Loucy (cell line): ENCODE results near the gene SLF2.

Source experiments
- H2AFZ ChIP-seq: fragments of 200-600 bp; sonication (generic); 2 replicates; pipeline ENCODE4 v1.6.0; 2016; ENCODE audit warnings: antibody characterized with exemption, mild to moderate bottlenecking, low read length, moderate library complexity
- H3F3A ChIP-seq: fragments of 200-600 bp; 2 replicates; pipeline ENCODE4 v1.6.0; 2016; ENCODE audit warnings: antibody characterized with exemption, low read depth, mild to moderate bottlenecking
- H3K27me3 ChIP-seq: fragments of 200-600 bp; sonication (generic); 2 replicates; pipeline ENCODE4 v1.6.1; 2014; ENCODE audit warnings: low read length, mild to moderate bottlenecking; ENCODE audit not compliant: insufficient read depth, poor library complexity, severe bottlenecking
- H3K36me3 ChIP-seq: fragments of 200-600 bp; sonication (generic); 2 replicates; pipeline ENCODE4 v1.6.1; 2016; ENCODE audit warnings: low read length; ENCODE audit not compliant: insufficient read depth
- H3K4me1 ChIP-seq: fragments of 200-600 bp; sonication (generic); 2 replicates; pipeline ENCODE4 v1.5.1; 2014; ENCODE audit warnings: low read length, mild to moderate bottlenecking; ENCODE audit not compliant: insufficient read depth, poor library complexity, severe bottlenecking
- H3K4me2 ChIP-seq: fragments of 200-600 bp; sonication (generic); 2 replicates; pipeline ENCODE4 v1.6.0; 2014; ENCODE audit warnings: antibody characterized with exemption, low read length, low read depth, mild to moderate bottlenecking; ENCODE audit not compliant: poor library complexity, severe bottlenecking
- H3K4me3 ChIP-seq: fragments of 200-600 bp; sonication (generic); 2 replicates; pipeline ENCODE4 v1.5.1; 2014; ENCODE audit warnings: low read length, mild to moderate bottlenecking, mixed read lengths; ENCODE audit not compliant: poor library complexity, severe bottlenecking
- H3K79me2 ChIP-seq: fragments of 200-600 bp; sonication (generic); 2 replicates; pipeline ENCODE4 v1.6.1; 2014; ENCODE audit warnings: low read length; ENCODE audit not compliant: insufficient read depth
- H3K9ac ChIP-seq: fragments of 200-600 bp; sonication (generic); 2 replicates; pipeline ENCODE4 v1.6.0; 2014; ENCODE audit warnings: mild to moderate bottlenecking, low read depth, low read length, moderate library complexity; ENCODE audit not compliant: poor library complexity, severe bottlenecking
- H3K9me2 ChIP-seq: fragments of 200-600 bp; sonication (generic); replicated peaks from 2 replicates; pipeline ENCODE4 v1.6.1; 2016; ENCODE audit warnings: low read depth, low read length, mixed read lengths
- H3K9me3 ChIP-seq: fragments of 200-600 bp; sonication (generic); 2 replicates; pipeline ENCODE4 v1.6.1; 2014; ENCODE audit warnings: mild to moderate bottlenecking, antibody characterized with exemption, low read length, low read depth; ENCODE audit not compliant: insufficient read depth
- H4K20me1 ChIP-seq: fragments of 200-600 bp; sonication (generic); 2 replicates; pipeline ENCODE4 v1.6.0; 2014; ENCODE audit warnings: antibody characterized with exemption, low read length, mild to moderate bottlenecking; ENCODE audit not compliant: insufficient read depth, poor library complexity, severe bottlenecking
- EZH2phosphoT487 ChIP-seq: fragments of 200-600 bp; IDR thresholded peaks from 2 replicates; pipeline ENCODE4 v1.6.1; 2018; ENCODE audit warnings: antibody characterized with exemption, mild to moderate bottlenecking, moderate library complexity, borderline replicate concordance
- TF ChIP-seq, protein P1 (sequence below): fragments of 200-600 bp; sonication (generic); conservative IDR thresholded peaks from 2 replicates; pipeline ENCODE4 v1.5.1; 2014; ENCODE audit warnings: mild to moderate bottlenecking, antibody characterized with exemption, low read length

The SLF2 gene

GRCh38 chr10:100889546-100889945 lies 23.2 kb upstream of the SLF2 start:
- Histone ChIP-seq H3K4me1 (peaks cover 3% of the 10 kb centered on the region), H2AFZ (no peak overlapping the region), H3K9me3 (no peaks in the 10 kb centered on the region), H3K9me2 (no peaks in the 10 kb centered on the region), H3K36me3 (no peaks in the 10 kb centered on the region), H3K79me2 (no peaks in the 10 kb centered on the region), H3K4me3 (no peak overlapping the region), H3F3A (no peaks in the 10 kb centered on the region), H3K27me3 (no peaks in the 10 kb centered on the region), H3K9ac (no peak overlapping the region), H3K4me2 (no peak overlapping the region), H4K20me1 (no peaks in the 10 kb centered on the region)
- TF ChIP-seq, protein P1, sequence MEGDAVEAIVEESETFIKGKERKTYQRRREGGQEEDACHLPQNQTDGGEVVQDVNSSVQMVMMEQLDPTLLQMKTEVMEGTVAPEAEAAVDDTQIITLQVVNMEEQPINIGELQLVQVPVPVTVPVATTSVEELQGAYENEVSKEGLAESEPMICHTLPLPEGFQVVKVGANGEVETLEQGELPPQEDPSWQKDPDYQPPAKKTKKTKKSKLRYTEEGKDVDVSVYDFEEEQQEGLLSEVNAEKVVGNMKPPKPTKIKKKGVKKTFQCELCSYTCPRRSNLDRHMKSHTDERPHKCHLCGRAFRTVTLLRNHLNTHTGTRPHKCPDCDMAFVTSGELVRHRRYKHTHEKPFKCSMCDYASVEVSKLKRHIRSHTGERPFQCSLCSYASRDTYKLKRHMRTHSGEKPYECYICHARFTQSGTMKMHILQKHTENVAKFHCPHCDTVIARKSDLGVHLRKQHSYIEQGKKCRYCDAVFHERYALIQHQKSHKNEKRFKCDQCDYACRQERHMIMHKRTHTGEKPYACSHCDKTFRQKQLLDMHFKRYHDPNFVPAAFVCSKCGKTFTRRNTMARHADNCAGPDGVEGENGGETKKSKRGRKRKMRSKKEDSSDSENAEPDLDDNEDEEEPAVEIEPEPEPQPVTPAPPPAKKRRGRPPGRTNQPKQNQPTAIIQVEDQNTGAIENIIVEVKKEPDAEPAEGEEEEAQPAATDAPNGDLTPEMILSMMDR: no peak
- no peak for TF ChIP-seq EZH2phosphoT487

DNA sequence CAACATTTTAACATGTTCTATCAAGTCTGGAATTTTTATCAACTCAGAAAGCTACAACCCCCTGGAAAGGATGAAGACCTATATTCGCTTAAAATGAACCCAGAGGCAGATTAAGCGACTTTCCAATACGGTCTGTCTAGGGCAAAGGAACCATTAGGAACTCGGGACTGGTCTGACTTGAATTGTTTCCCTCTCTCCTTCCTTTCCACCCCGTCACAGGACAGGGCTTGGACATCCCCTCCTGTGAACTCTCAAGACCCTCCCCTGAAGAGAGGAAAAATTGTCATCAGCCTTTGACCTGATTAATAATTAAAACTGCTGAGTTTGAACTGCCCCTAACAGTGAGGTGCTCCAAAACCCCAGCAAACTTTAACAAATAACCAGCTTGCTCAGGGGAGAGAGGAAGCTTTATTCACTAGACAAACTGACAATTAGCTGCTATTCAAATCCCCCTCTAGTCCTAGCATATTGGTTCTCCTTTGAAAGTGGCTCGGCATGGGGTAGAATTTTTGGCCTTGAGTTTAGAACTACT lies 22.6 kb upstream of the SLF2 start:
- H3K79me2 ChIP-seq: no peaks in the 10 kb centered on the region
- H3K4me2 ChIP-seq: no peak overlapping the region
- no peaks in the 10 kb centered on the region for H3K9me2 ChIP-seq
- H3K4me1 ChIP-seq: peaks cover 3% of the 10 kb centered on the region
- H2AFZ ChIP-seq: no peak overlapping the region
- no peaks in the 10 kb centered on the region for H3K36me3 ChIP-seq
- no peaks in the 10 kb centered on the region for H3F3A ChIP-seq
- H3K9ac ChIP-seq: no peak overlapping the region
- no peak overlapping the region for H3K4me3 ChIP-seq
- no peak for TF ChIP-seq EZH2phosphoT487
- TF ChIP-seq, protein P1: no peak
- no peaks in the 10 kb centered on the region for H3K9me3 ChIP-seq
- H3K27me3 ChIP-seq: no peaks in the 10 kb centered on the region
- H4K20me1 ChIP-seq: no peaks in the 10 kb centered on the region

GRCh38 chr10:100890673-100891317 lies 22.0 kb upstream of the SLF2 start:
- H3K27me3 ChIP-seq: no peaks in the 10 kb centered on the region
- H3K9me2 ChIP-seq: no peaks in the 10 kb centered on the region
- no peaks in the 10 kb centered on the region for H4K20me1 ChIP-seq
- H3F3A ChIP-seq: no peaks in the 10 kb centered on the region
- H3K9me3 ChIP-seq: no peaks in the 10 kb centered on the region
- no peak for TF ChIP-seq EZH2phosphoT487
- TF ChIP-seq, protein P1: no peak
- H3K9ac ChIP-seq: no peak overlapping the region
- H3K4me3 ChIP-seq: no peak overlapping the region
- no peaks in the 10 kb centered on the region for H3K36me3 ChIP-seq
- H2AFZ ChIP-seq: no peak overlapping the region
- H3K4me1 ChIP-seq: peaks cover 3% of the 10 kb centered on the region
- no peaks in the 10 kb centered on the region for H3K79me2 ChIP-seq
- H3K4me2 ChIP-seq: no peak overlapping the region
